VCaP (cell line): Measurements from ENCODE around the gene PLA2G5.

Experiments used
- H3K27ac ChIP-seq: fragments of 450-650 bp; 2 replicates; pipeline ENCODE4 v1.5.1; 2017
- CTCF ChIP-seq: fragments of 450-650 bp; conservative IDR thresholded peaks from 2 replicates; pipeline ENCODE4 v1.5.1; 2017; ENCODE audit warnings: mild to moderate bottlenecking, moderate library complexity

The PLA2G5 gene

DNA sequence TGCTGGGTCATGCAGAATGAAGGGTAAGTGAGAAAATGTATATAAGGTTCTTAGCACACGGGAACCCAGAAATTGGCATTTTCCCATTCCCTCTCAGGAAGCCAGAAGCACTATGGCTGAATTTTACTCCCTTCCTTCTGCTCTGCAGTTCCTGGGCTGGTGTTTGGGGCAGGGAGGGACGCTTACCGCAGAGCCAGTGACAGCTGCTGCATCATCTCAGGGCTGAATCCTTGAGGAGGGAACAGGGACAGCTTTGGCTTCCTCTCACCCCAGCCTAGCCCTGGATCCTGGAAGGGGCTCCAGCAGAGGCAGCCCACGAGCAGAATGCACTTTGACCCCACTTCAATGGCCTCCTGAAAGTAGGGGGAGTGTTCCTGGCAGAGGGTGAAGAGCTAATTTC is 37.4 kb downstream of the PLA2G5 start:
- TF ChIP-seq CTCF: no peak
- H3K27ac ChIP-seq: peak overlapping the region; percentile 82; the same call in 1 of the 2 replicates

DNA sequence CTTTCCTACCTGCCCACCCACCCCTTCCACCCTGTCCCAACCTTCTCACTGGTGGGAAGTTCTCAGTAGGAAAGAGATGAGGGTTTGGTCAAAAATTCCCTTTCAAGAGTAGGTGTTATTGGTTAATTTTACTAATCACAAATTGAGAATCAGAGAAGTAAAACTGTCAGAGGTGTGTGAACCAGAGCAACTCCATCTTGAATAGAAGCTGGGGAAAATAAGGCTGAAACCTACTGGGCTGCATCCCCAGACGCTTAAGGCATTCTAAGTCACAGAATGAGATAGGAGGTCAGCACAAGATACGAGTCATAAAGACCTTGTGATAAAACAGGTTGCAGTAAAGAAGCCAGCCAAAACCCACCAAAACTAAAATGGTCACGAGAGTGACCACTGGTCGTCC is 37.8 kb downstream of the PLA2G5 start:
- no peak for TF ChIP-seq CTCF
- H3K27ac ChIP-seq: no peak overlapping the region

DNA sequence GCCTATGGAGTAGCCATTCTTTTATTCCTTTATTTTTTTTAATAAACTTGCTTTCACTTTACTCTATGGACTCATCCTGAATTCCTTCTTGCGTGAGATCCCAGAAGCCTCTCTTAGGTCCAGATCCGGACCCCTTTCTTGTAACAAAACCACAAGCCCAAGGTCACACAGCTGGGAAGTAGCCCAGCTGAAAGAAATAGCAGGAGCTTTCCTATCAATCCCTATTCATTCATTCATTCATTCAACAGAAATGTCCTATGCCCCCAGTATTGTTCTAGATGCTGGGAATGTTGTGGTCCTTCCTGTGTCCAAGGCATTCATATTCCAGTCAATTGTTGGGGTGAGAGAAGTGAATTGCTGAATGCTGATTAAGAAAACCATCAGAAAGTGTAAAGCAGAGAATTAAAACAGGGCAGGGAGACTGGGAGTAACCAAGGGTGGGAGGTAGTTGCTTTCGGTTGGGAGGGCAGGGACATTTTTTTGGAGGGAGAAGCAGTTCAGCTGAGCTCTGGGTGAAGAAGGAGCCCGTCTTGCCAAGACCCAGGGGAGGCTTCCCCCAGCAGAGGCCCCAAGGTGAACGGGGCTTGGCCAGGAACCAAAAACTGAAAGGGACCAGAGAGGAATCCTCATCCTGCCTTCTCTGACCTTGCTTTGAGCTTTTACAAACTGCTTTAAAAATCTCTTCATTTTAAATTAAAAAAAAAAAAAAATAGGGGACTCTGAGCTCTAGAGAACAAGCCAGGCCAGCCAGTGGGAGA is 38.6 kb downstream of the PLA2G5 start:
- TF ChIP-seq CTCF: no peak
- no peak overlapping the region; the same call in 1 of the 2 replicates for H3K27ac ChIP-seq

- no peak for TF ChIP-seq CTCF
- H3K27ac ChIP-seq: no peak overlapping the region; the same call in 1 of the 2 replicates
These were observed 39.3 kb downstream of the PLA2G5 start for GRCh38 chr1:20109223-20109856.

- no peak for TF ChIP-seq CTCF
- no peak overlapping the region for H3K27ac ChIP-seq
These were observed 40.7 kb downstream of the PLA2G5 start for GRCh38 chr1:20110679-20111078.

DNA sequence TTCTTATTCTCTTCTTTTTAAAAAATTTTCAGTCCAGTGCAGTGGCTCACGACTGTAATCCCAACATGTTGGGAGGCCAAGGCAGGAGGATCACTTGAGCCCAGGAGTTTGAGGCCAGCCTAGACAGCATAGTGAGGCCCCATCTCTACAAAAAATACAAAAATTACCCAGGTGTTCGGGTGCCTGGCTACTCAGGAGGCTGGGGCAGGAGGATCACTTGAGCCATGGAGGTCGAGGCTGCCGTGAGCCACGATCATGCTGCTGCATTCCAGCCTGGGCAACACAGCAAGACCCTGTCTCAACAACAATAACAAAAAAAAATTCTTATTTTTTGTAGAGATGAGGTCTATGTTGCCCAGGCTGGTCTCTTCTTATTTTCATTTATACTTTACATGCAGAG is 41.5 kb downstream of the PLA2G5 start:
- no peak for TF ChIP-seq CTCF
- no peak overlapping the region for H3K27ac ChIP-seq

DNA sequence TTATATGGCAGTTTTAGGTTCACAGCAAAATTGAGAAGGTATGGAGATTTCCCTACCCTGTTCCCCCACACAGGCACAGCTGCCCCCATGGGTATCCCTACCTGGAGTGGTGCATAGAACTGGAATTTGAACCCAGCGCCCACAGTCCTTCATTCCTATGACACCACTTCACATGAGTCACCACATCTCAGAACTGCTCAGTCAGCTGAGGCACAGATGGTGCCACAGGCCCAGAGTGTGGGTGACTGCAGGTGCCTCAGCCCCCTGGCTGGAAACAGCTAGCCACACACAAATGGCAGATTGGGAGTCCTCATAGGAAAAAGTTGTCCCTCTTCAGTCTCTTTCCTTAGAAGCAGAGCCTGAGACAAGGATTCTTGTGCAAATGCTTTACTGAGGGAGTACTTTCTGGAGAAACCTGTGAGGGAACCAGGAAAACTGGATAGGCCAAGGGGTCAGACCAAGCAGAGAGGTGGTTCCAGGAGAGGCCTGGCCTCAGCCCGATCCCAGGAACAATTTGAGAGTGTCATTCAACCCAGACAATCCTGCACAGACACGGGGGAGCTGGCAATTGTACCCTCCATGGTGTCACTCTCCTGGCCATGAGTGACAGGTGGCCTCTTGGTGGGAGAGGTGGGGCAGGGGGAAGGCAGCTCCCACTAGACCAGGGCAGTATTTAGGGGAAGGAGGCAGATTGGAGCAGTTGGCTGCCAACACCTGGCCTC is 42.4 kb downstream of the PLA2G5 start:
- TF ChIP-seq CTCF: no peak
- no peak overlapping the region for H3K27ac ChIP-seq
